A549 treated with AZD9567 at 1 μM for 4 hours (cell line): ENCODE data around the gene MTHFD1L. TPM values are rescaled to one million over a fixed set of nuclear protein-coding genes. Genes with fewer than 3 reads are reported as not detected.

Source experiments
- total RNA-seq: library from RNA; stranded (reverse); fragments of 200-300 nt; extraction: Qiagen RNA extraction; gene quantifications from 5 replicates; pipeline ENCODE4 v1.2.3, GENCODE V29; 2022; ENCODE audit not compliant: insufficient read depth

MTHFD1L gene
- total RNA-seq = 34.5 to 59.2 TPM (median 40.8 TPM) in 5 replicates

GRCh38 chr6:150865406-150866146, at the start of gene MTHFD1L:
Gene MTHFD1L (plus strand): TSS chr6:150865702. CDS start chr6:150865823, 121 bp downstream.

